Vein endothelial cell (primary cell): ENCODE data around the gene DIP2B. TPM values are rescaled to one million over a fixed set of nuclear protein-coding genes. Genes with fewer than 3 reads are reported as not detected.

Experiments
- small RNA-seq: library from RNA; depleted of rRNA; stranded (forward); fragments of <200 nt; gene quantifications from one replicate; pipeline ENCODE3, GENCODE V24; 2012
- total RNA-seq: library from RNA; depleted of rRNA; stranded (reverse); fragments of >200 nt; gene quantifications from 2 replicates; pipeline ENCODE4 v1.2.3, GENCODE V29; 2012

The DIP2B gene
- 38.2 and 54.2 TPM in 2 replicates for total RNA-seq

GRCh38 chr12:50504798-50505674 lies at the start of gene DIP2B:
Gene DIP2B, plus strand, starts transcription at chr12:50504985. Its CDS starts 156 bp downstream, at chr12:50505141.

GRCh38 chr12:50763639-50764285 lies 259.0 kb downstream of the DIP2B start, which contains the start of gene ATF1:
Gene ATF1, plus strand, starts transcription at chr12:50764101. Its CDS starts 16,045 bp downstream, at chr12:50780146.

Small RNA genes within 50 kb of the gene (small RNA-seq; reads per million reads assigned to genes)
- gene RF00019 (not detected), gene RNU6-238P (not detected), gene RNU6-769P (not detected)

Other genes starting within 250 kb of the DIP2B start
- gene LIMA1, start 221.5 kb upstream of the DIP2B start, total RNA-seq = 128 and 139 TPM in 2 replicates
- not detected in 2 replicates for gene FAM186A, start 108.4 kb upstream of the DIP2B start, total RNA-seq
- 48.3 and 50.3 TPM in 2 replicates for gene LARP4, start 104.1 kb upstream of the DIP2B start, total RNA-seq